ENCODE data around the gene KLHL24. TPM values are rescaled to one million over a fixed set of nuclear protein-coding genes. Genes with fewer than 3 reads are reported as not detected.
A peak's percentile ranks its signal among the peaks of the same experiment; 100 is the strongest.

Gene KLHL24
- total and polyA plus RNA-seq, 2 of the 4 experiments (the other 2 are of a cell fraction), result 5.7 to 25.6 TPM

- peak within 1 kb of the TSS; percentile 74 for H2BK120ac ChIP-seq (ENCODE audit: low read depth, low read length)
- peak within 1 kb of the TSS; percentile 99 for H3K4me3 ChIP-seq (ENCODE audit: insufficient read depth, low read depth, low read length)
- peak within 1 kb of the TSS; percentile 89 for H2AK5ac ChIP-seq (ENCODE audit: low read depth, low read length)
- H3K36me3 ChIP-seq (ENCODE audit: control insufficient read depth, insufficient read depth, low read length), result peaks cover 3% of the 10 kb centered on the region; the same call in 1 of the 2 replicates
- H3K56ac ChIP-seq (ENCODE audit: extremely low read depth, insufficient read depth, low read length), result peak within 1 kb of the TSS; percentile 81
- H3K9me1 ChIP-seq (ENCODE audit: insufficient read depth, low read length), result peaks cover 4% of the 10 kb centered on the region
- H3K9ac ChIP-seq (ENCODE audit: low read depth, low read length), result peak within 1 kb of the TSS; percentile 98
- H4K20me1 ChIP-seq (ENCODE audit: insufficient read depth, low read length), result peaks cover 40% of the 10 kb centered on the region
- H3K27ac ChIP-seq (ENCODE audit: insufficient read depth, low read length), result peak within 1 kb of the TSS; percentile 96
- H3K9me3 ChIP-seq (ENCODE audit: control insufficient read depth, insufficient read depth, low read length), result no peaks in the 10 kb centered on the region
- peak within 1 kb of the TSS; percentile 57; the same call in 2 of the 3 replicates for H2BK15ac ChIP-seq (ENCODE audit: low read depth, low read length)
- H3K23ac ChIP-seq (ENCODE audit: low read depth, low read length), result peak within 1 kb of the TSS; percentile 87
- DNase-seq (peak; percentile 61), ATAC-seq (ENCODE audit: low read depth) (peak; percentile 90)
- H2AFZ ChIP-seq (replicated peaks; ENCODE audit: low read length, poor library complexity), result peak within 1 kb of the TSS; percentile 94
- H2AK9ac ChIP-seq (replicated peaks; ENCODE audit: low read depth, low read length, poor library complexity), result peak within 1 kb of the TSS; percentile 99
- peaks cover 2% of the 10 kb centered on the region for H3K4me1 ChIP-seq (ENCODE audit: control insufficient read depth, insufficient read depth, low read length)
- peak within 1 kb of the TSS; percentile 93 to 97 for H4K8ac ChIP-seq (ENCODE audit: low read depth in 2 of 2, low read length in 2 of 2)
- ChIA-PET POLR2A (ENCODE audit: unreplicated experiment) (interaction anchor here (0.5 to 0.7 kb wide), 6 partner anchors 13 to 1088 kb away, joined by 3 to 4 read pairs (median 3); no protein-coding TSS in a partner anchor), CTCF (interaction anchor here (0.6 to 1.0 kb wide), 4 partner anchors 16 to 42 kb away, joined by 3 read pairs; no protein-coding TSS in a partner anchor)
- H3K27me3 ChIP-seq (ENCODE audit: control insufficient read depth, insufficient read depth, low read length), result no peaks in the 10 kb centered on the region
- H2BK5ac ChIP-seq (ENCODE audit: low read depth, low read length, poor library complexity, severe bottlenecking), result peak within 1 kb of the TSS; percentile 97
- dilution Hi-C loops (cut with HindIII; ENCODE audit: low sequenced_read_pairs, unreplicated experiment), result no loop called here
- H3K14ac ChIP-seq (replicated peaks; ENCODE audit: low read depth, low read length), result peak within 1 kb of the TSS; percentile 87
- H4K91ac ChIP-seq (ENCODE audit: insufficient read depth, low read depth, low read length), result peak within 1 kb of the TSS; percentile 83
- peak; percentile 75; the same call in 1 of the 2 replicates for TF ChIP-seq POLR2A (IDR thresholded peaks at IDR 0.05; ENCODE audit: low read depth, low read length)
- no peak for TF ChIP-seq CEBPB (IDR thresholded peaks at IDR 0.05; ENCODE audit: low read depth, low read length)
- TF ChIP-seq FOS (IDR thresholded peaks at IDR 0.05; ENCODE audit: low read depth, low read length), result no peak
- no peak for TF ChIP-seq CTCF (conservative IDR thresholded peaks at IDR 0.05; ENCODE audit: low read depth, low read length)
- TF ChIP-seq USF2 (IDR thresholded peaks at IDR 0.05; ENCODE audit: low read depth, low read length), result no peak; the same call in 1 of the 2 replicates
- no peak for TF ChIP-seq RCOR1 (IDR thresholded peaks at IDR 0.05; ENCODE audit: insufficient replicate concordance, low read length)
- TF ChIP-seq BHLHE40 (IDR thresholded peaks at IDR 0.05; ENCODE audit: low read depth, low read length), result peak; percentile 94
- no peak for TF ChIP-seq CHD1 (IDR thresholded peaks at IDR 0.05; ENCODE audit: low read depth, low read length)
- peak; percentile 64; the same call in 1 of the 2 replicates for TF ChIP-seq MAZ (IDR thresholded peaks at IDR 0.05; ENCODE audit: borderline replicate concordance, low read depth, low read length)
- no peak for TF ChIP-seq RFX5 (IDR thresholded peaks at IDR 0.05; ENCODE audit: low read depth, low read length)
- TF ChIP-seq MXI1 (IDR thresholded peaks at IDR 0.05; ENCODE audit: borderline replicate concordance, low read depth, low read length), result peak; percentile 60; the same call in 1 of the 2 replicates
- TF ChIP-seq MAFK (IDR thresholded peaks at IDR 0.05; ENCODE audit: low read depth, low read length), result no peak
- no peak for TF ChIP-seq SMC3 (IDR thresholded peaks at IDR 0.05; ENCODE audit: low read depth, low read length)
- no peak within 1 kb of the TSS; the same call in 1 of the 2 replicates for H2BK20ac ChIP-seq (ENCODE audit: low read depth, low read length)
- peak within 1 kb of the TSS; percentile 80 for H3K4me2 ChIP-seq (ENCODE audit: low read depth, low read length)
- peaks cover 5 to 34% of the 10 kb centered on the region in 2 experiments; a peak in 3 of 4 replicates for H3K79me1 ChIP-seq (ENCODE audit: low read depth in 1 of 2, low read length in 2 of 2)
- H4K5ac ChIP-seq (ENCODE audit: low read depth, low read length), result peak within 1 kb of the TSS; percentile 85
- in situ Hi-C loops (cut with MboI; ENCODE audit: low sequenced_read_pairs), result no loop called here
- BruUV-seq (replicated peaks), result no TSS peak
- peak within 1 kb of the TSS; percentile 88 for H3K4ac ChIP-seq (ENCODE audit: low read depth, low read length)
- H3K18ac ChIP-seq (ENCODE audit: low read depth, low read length), result peak within 1 kb of the TSS; percentile 83
- 0% methylated on average over 40 of the region's 89 CpGs; no CpG with 5 or more reads in 1 of the 2 experiments for WGBS, 2 experiments (ENCODE audit: extremely low coverage in 2 of 2, insufficient read length in 1 of 2)
- intact Hi-C loops (cut with micrococcal nuclease), result loop anchor here (2.0 kb wide), 2 partner anchors 33 to 63 kb away; partner anchors contain the start of gene KLHL24
These were observed 62.3 kb downstream of the KLHL24 start, which contains the start of gene YEATS2 for GRCh38 chr3:183697610-183698317. TSS of gene YEATS2 (plus strand) at chr3:183697797. CDS start at chr3:183715163, 17,366 bp downstream.
